NB4 (cell line): Measurements from ENCODE around the gene GRID2.

ENCODE experiments used
- DNase-seq: peaks from one replicate; pipeline ENCODE4 v3.0.0; 2010; ENCODE audit warnings: low read depth
- H3K4me3 ChIP-seq: one replicate; pipeline ENCODE4 v1.5.1; 2011; ENCODE audit warnings: mild to moderate bottlenecking, low read depth, low read length, moderate library complexity
- MYC ChIP-seq: IDR thresholded peaks from 2 replicates; pipeline ENCODE4 v1.6.1; 2011; ENCODE audit warnings: low read depth, low read length
- POLR2A ChIP-seq: IDR thresholded peaks from 2 replicates; pipeline ENCODE4 v1.6.1; 2011; ENCODE audit warnings: mild to moderate bottlenecking; ENCODE audit not compliant: insufficient read length; ENCODE audit errors: extremely low read depth
- TF ChIP-seq, protein P1 (sequence below): IDR thresholded peaks from 2 replicates; pipeline ENCODE4 v1.6.1; 2011; ENCODE audit warnings: low read depth, low read length
- TF ChIP-seq, protein P2 (sequence below): IDR thresholded peaks from one replicate; pipeline ENCODE4 v1.5.1; 2012; ENCODE audit warnings: low read depth, low read length

Gene GRID2

DNA sequence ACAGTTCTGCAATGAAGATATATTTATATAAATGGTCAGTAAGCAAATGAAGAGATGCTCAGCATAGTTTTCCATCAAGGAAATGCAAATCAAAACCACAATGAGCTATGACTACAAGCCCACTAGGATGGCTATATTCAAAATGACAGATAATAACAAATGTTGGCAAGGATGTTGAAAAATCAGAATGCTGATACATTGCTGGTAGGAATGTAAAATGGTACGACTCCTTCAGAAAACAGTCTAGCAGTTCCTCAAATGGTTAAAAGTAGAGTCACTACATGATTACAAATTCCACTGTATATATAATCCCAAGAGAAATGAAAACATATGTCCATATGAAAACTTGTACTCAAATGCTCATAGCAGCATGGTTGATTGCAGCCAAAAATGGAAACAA lies 1099.8 kb downstream of the GRID2 start:
- TF ChIP-seq POLR2A, result no peak
- TF ChIP-seq, protein P1, sequence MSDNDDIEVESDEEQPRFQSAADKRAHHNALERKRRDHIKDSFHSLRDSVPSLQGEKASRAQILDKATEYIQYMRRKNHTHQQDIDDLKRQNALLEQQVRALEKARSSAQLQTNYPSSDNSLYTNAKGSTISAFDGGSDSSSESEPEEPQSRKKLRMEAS, result no peak
- TF ChIP-seq, protein P2, sequence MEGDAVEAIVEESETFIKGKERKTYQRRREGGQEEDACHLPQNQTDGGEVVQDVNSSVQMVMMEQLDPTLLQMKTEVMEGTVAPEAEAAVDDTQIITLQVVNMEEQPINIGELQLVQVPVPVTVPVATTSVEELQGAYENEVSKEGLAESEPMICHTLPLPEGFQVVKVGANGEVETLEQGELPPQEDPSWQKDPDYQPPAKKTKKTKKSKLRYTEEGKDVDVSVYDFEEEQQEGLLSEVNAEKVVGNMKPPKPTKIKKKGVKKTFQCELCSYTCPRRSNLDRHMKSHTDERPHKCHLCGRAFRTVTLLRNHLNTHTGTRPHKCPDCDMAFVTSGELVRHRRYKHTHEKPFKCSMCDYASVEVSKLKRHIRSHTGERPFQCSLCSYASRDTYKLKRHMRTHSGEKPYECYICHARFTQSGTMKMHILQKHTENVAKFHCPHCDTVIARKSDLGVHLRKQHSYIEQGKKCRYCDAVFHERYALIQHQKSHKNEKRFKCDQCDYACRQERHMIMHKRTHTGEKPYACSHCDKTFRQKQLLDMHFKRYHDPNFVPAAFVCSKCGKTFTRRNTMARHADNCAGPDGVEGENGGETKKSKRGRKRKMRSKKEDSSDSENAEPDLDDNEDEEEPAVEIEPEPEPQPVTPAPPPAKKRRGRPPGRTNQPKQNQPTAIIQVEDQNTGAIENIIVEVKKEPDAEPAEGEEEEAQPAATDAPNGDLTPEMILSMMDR, result no peak
- no peak for TF ChIP-seq MYC
- DNase-seq, result no peak
- no peak overlapping the region for H3K4me3 ChIP-seq

DNA sequence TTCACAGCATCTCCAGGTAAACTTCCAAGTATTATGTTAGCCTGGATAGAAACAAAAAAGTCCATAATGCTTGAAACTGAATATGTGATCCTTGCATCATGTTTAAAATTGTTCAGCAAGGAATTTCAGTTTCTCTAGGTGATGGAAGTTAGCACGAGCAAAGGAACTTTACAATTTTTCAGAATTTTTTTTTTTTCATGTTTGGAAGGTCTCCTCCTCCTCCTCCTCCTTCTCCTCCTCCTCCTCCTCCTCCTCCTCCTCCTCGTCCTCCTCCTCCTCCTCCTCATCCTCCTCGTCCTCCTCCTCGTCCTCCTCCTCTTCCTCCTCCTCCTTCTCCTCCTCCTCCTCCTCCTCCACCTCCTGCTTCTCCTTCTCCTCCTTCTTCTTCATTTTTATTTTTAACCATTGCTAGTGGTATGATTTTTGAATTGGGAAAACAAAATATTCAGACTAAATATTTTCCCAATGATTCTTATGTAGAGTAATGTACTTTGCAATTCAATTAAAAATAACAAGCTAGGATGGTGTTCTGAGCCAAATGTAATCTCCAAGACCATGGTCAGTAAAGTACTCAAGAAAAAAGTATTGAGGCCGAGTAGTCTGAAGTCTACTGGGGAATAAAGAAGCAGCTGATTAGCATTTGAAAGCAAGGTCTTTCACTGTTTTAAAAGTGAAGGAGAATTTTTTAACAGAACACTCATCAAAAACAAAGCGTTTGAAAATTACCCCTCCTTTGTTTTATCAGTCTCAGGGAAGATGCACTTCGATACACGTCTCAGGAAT lies 1103.9 kb downstream of the GRID2 start:
- TF ChIP-seq, protein P1, result no peak
- TF ChIP-seq MYC (no peak), POLR2A (no peak)
- TF ChIP-seq, protein P2, result no peak
- H3K4me3 ChIP-seq, result no peak overlapping the region
- no peak for DNase-seq

DNA sequence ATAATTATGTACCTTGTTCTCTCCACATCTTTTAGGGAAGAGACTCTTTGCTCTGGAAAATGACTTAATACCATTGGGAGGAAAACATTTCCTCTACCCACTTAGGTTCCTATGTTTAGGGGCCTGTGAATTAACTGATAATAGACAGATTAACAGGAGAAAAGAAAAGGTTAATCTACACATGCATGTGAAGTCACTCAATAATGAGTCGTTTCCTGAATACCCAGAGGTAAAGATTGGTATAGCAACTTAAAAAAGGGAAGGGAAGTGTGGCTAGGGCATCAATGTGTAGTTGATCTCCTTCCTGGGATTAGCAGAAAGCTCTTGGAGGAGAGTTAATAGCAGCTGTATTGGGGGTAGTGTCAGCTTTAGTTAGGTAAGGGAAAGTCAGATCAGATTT lies 1105.3 kb downstream of the GRID2 start:
- TF ChIP-seq POLR2A (no peak), MYC (no peak)
- TF ChIP-seq, protein P1, result no peak
- TF ChIP-seq, protein P2, result no peak
- no peak for DNase-seq
- H3K4me3 ChIP-seq, result no peak overlapping the region

DNA sequence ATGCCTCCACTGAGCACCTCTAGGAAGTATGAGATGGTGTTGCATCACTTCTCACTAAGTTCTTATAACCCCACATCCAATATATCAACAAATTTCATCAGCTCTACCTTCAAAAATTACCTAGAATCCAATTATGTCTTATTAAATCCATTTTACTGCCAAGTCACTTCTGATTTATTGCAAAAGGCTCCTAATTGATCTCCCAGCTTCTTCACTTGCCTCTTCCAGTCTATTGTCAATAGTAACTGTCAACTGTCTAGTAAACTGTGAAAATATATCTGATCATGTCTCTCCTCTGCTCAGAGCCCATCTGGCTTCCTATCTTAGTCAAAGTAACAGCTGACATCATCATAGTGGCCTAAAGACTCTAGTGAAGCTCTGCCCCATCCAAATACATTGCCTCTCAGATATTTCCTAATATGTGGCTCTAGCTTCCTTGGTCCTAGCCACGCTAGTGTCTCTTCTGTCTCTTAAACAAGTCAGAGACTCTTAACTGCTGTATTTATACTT lies 1110.3 kb downstream of the GRID2 start:
- no peak for DNase-seq
- no peak overlapping the region for H3K4me3 ChIP-seq
- TF ChIP-seq, protein P2, result no peak
- TF ChIP-seq, protein P1, result no peak
- TF ChIP-seq MYC (no peak), POLR2A (no peak)

DNA sequence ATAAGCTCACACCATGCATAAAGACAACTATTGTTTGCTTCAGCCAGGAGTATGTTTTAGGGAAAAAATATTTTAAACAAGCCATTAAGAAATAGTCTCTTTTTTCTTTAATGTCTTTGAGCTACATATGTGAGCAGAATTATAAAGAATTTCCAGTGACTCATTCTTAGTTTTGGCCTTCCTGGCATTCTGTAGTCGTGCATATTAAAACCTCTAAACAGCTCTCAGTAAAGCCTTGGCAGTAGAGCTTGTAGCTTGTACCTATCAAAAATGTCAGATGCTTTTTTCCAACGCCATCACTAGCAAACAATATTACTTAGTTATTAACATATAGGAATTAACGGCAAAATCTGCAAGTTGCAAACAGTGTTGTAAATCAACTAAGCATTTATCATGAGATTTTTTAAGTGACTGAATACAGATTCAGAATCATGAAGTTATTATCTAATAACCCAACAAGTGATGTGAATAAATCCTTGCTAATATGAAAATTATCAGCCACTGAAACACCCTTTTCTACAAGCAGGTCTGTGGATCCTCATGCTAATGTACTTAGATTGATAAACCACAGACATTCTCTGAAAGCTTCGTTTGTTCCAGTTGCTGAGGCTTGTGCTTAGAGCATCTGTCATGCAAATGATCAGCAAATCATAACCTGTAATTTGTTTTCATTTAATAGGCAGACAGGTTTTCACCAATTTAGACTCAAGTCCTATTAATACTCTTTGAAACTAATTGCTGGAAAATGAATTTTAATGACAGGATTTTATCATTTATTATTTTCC lies 1112.8 kb downstream of the GRID2 start:
- DNase-seq, result no peak
- no peak overlapping the region for H3K4me3 ChIP-seq
- TF ChIP-seq MYC (no peak), POLR2A (no peak)
- TF ChIP-seq, protein P1, result no peak

DNA sequence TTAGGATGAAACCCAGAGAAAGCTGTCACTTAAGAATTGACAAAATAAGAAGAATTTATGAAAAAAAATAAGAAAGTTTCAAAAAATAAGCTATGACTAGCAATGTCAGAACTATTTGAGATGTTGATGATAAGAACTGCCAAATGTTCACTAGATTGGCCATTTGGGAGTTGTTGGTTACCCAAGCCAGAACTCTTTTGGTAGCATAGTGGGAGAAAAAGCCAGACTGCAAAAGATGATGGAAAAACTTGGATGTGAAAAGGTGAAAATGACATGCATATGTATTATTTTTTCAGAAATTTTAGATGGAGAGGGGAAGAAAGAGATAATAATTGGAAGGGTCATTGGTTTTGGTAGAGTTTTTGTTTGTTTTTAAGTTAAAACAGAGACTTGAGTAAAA lies 1127.6 kb downstream of the GRID2 start:
- TF ChIP-seq MYC, result no peak
- TF ChIP-seq, protein P1, result no peak
- no peak for TF ChIP-seq POLR2A
- TF ChIP-seq, protein P2, result no peak
- H3K4me3 ChIP-seq, result no peak overlapping the region
- DNase-seq, result no peak
